Neural progenitor cell (in vitro differentiated cells): Measurements from ENCODE around the gene MTG2. TPM values are rescaled to one million over a fixed set of nuclear protein-coding genes. Genes with fewer than 3 reads are reported as not detected.
"Not testable (repeated sequence)": the region's sequence is repeated elsewhere in the genome, so short reads cannot be mapped to it uniquely, and the experiment has no call there.

Experiments
- DNase-seq: peaks from one replicate; pipeline ENCODE4 v3.0.0-alpha.2; 2016; ENCODE audit warnings: low spot score
- H2AFZ ChIP-seq: fragments of 200-600 bp; sonication (generic); replicated peaks from 2 replicates; pipeline ENCODE4 v1.6.1; 2016; ENCODE audit warnings: antibody characterized with exemption
- H3F3A ChIP-seq: fragments of 200-600 bp; sonication (generic); 2 replicates; pipeline ENCODE4 v1.6.1; 2016; ENCODE audit warnings: antibody characterized with exemption, low read depth
- H3K27ac ChIP-seq: fragments of 200-600 bp; sonication (generic); 2 replicates; pipeline ENCODE4 v1.5.1; 2016; ENCODE audit warnings: mild to moderate bottlenecking
- H3K27me3 ChIP-seq: fragments of 200-600 bp; sonication (generic); 2 replicates; pipeline ENCODE4 v1.6.1; 2016; ENCODE audit warnings: mild to moderate bottlenecking, moderate library complexity
- H3K36me3 ChIP-seq: fragments of 200-600 bp; sonication (generic); 2 replicates; pipeline ENCODE4 v1.5.1; 2016
- H3K4me1 ChIP-seq: fragments of 200-600 bp; sonication (generic); 2 replicates; pipeline ENCODE4 v1.6.1; 2016; ENCODE audit warnings: mixed run types
- H3K4me2 ChIP-seq: fragments of 200-600 bp; sonication (generic); 2 replicates; pipeline ENCODE4 v1.6.1; 2016
- H3K4me3 ChIP-seq: fragments of 200-600 bp; sonication (generic); 2 replicates; pipeline ENCODE4 v1.5.1; 2016
- H3K79me2 ChIP-seq: fragments of 200-600 bp; sonication (generic); 2 replicates; pipeline ENCODE4 v1.6.1; 2016; ENCODE audit warnings: low read depth
- H3K9ac ChIP-seq: fragments of 200-600 bp; sonication (generic); 2 replicates; pipeline ENCODE4 v1.6.1; 2016
- H3K9me3 ChIP-seq: fragments of 200-600 bp; sonication (generic); 2 replicates; pipeline ENCODE4 v1.5.1; 2016; ENCODE audit warnings: low read depth
- H4K20me1 ChIP-seq: fragments of 200-600 bp; sonication (generic); 2 replicates; pipeline ENCODE4 v1.6.1; 2016; ENCODE audit warnings: low read depth
- H3K27ac Mint-ChIP-seq: 3 replicates; pipeline ENCODE4 v1.8.0; 2021; ENCODE audit warnings: mixed read lengths
- H3K27me3 Mint-ChIP-seq: 2 replicates; pipeline ENCODE4 v1.8.0; 2022; ENCODE audit warnings: low read depth, mild to moderate bottlenecking, inconsistent platforms, moderate library complexity, mixed read lengths; ENCODE audit not compliant: insufficient read depth
- H3K36me3 Mint-ChIP-seq: 3 replicates; pipeline ENCODE4 v1.8.0; 2021; ENCODE audit warnings: mixed read lengths
- H3K4me1 Mint-ChIP-seq: 3 replicates; pipeline ENCODE4 v1.8.0; 2021; ENCODE audit warnings: mixed read lengths
- H3K4me3 Mint-ChIP-seq: 3 replicates; pipeline ENCODE4 v1.8.0; 2021; ENCODE audit warnings: mild to moderate bottlenecking, moderate library complexity, mixed read lengths
- H3K9me3 Mint-ChIP-seq: 3 replicates; pipeline ENCODE4 v1.8.0; 2020; ENCODE audit warnings: mixed read lengths
- CTCF ChIP-seq: fragments of 200-600 bp; sonication (generic); IDR thresholded peaks from 2 replicates; pipeline ENCODE4 v1.5.1; 2017; ENCODE audit warnings: antibody characterized with exemption, mild to moderate bottlenecking
- EZH2 ChIP-seq: fragments of 200-600 bp; sonication (generic); IDR thresholded peaks from 2 replicates; pipeline ENCODE4 v1.6.1; 2017; ENCODE audit warnings: antibody characterized with exemption, mild to moderate bottlenecking, moderate library complexity
- EZH2phosphoT487 ChIP-seq: fragments of 200-600 bp; sonication (generic); IDR thresholded peaks from 2 replicates; pipeline ENCODE4 v1.6.1; 2017; ENCODE audit warnings: antibody characterized with exemption
- total RNA-seq: library from RNA; depleted of rRNA; stranded (reverse); fragments of >200 nt; gene quantifications from 2 replicates; pipeline ENCODE4 v1.2.3, GENCODE V29; 2015; ENCODE audit warnings: low replicate concordance

MTG2 gene
- total RNA-seq, 1 donor from 2014 or later = 16.2 TPM

GRCh38 chr20:62147125-62147524, 35.7 kb upstream of the MTG2 start:
- Mint-ChIP-seq H3K36me3 (peaks cover 19% of the 10 kb centered on the region), H3K27me3 (peaks cover 14% of the 10 kb centered on the region), H3K4me3 (no peak overlapping the region), H3K4me1 (peaks cover 26% of the 10 kb centered on the region), H3K9me3 (no peaks in the 10 kb centered on the region), H3K27ac (no peak overlapping the region)
- TF ChIP-seq CTCF (no peak), EZH2phosphoT487 (no peak), EZH2 (no peak)
- H3K9ac ChIP-seq = no peak overlapping the region
- H3K4me3 ChIP-seq = no peak overlapping the region
- H3K4me1 ChIP-seq = peaks cover 5% of the 10 kb centered on the region
- H3K79me2 ChIP-seq = peaks cover 93% of the 10 kb centered on the region
- H3K9me3 ChIP-seq = no peaks in the 10 kb centered on the region
- no peaks in the 10 kb centered on the region for H3K27me3 ChIP-seq
- no peak for DNase-seq
- peaks cover 83% of the 10 kb centered on the region for H4K20me1 ChIP-seq
- no peak overlapping the region for H3K27ac ChIP-seq
- no peaks in the 10 kb centered on the region for H3K36me3 ChIP-seq
- no peak overlapping the region for H2AFZ ChIP-seq
- H3F3A ChIP-seq = peaks cover 2% of the 10 kb centered on the region
- no peak overlapping the region for H3K4me2 ChIP-seq

- H3K36me3 Mint-ChIP-seq = peaks cover 21% of the 10 kb centered on the region
Measured at GRCh38 chr20:62147528-62147927, 35.3 kb upstream of the MTG2 start.

GRCh38 chr20:62148383-62148782, 34.4 kb upstream of the MTG2 start:
- not testable (repeated sequence) for H3K9me3 ChIP-seq, H3K9me3 Mint-ChIP-seq, H3K4me3 ChIP-seq, H3K4me1 ChIP-seq, H3K27ac ChIP-seq, H3F3A ChIP-seq, H3K4me2 ChIP-seq, H2AFZ ChIP-seq, H3K9ac ChIP-seq, DNase-seq, H3K27me3 ChIP-seq, H3K27ac Mint-ChIP-seq, H3K36me3 ChIP-seq, H3K4me3 Mint-ChIP-seq
- peaks cover 23% of the 10 kb centered on the region for H3K4me1 Mint-ChIP-seq
- Histone ChIP-seq H3K79me2 (peaks cover 95% of the 10 kb centered on the region), H4K20me1 (peaks cover 82% of the 10 kb centered on the region)
- peaks cover 27% of the 10 kb centered on the region for H3K36me3 Mint-ChIP-seq
- peaks cover 11% of the 10 kb centered on the region for H3K27me3 Mint-ChIP-seq

More at GRCh38 chr20:62147528-62147927, 35.3 kb upstream of the MTG2 start:
- H3K4me1 ChIP-seq = peaks cover 5% of the 10 kb centered on the region
- H4K20me1 ChIP-seq = peaks cover 82% of the 10 kb centered on the region
- TF ChIP-seq CTCF (no peak), EZH2 (no peak), EZH2phosphoT487 (no peak)
- H3F3A ChIP-seq = no peaks in the 10 kb centered on the region
- no peak overlapping the region for H3K9ac ChIP-seq
- H2AFZ ChIP-seq = no peak overlapping the region
- no peaks in the 10 kb centered on the region for H3K36me3 ChIP-seq
- Mint-ChIP-seq H3K4me3 (no peak overlapping the region), H3K27me3 (peaks cover 11% of the 10 kb centered on the region), H3K4me1 (peaks cover 23% of the 10 kb centered on the region), H3K9me3 (no peaks in the 10 kb centered on the region), H3K27ac (peak overlapping the region; percentile 57)
- H3K9me3 ChIP-seq = no peaks in the 10 kb centered on the region
- peaks cover 93% of the 10 kb centered on the region for H3K79me2 ChIP-seq
- no peak overlapping the region for H3K27ac ChIP-seq
- H3K27me3 ChIP-seq = no peaks in the 10 kb centered on the region
- no peak overlapping the region for H3K4me3 ChIP-seq
- DNase-seq = no peak
- H3K4me2 ChIP-seq = no peak overlapping the region

GRCh38 chr20:62148908-62149314, 33.9 kb upstream of the MTG2 start:
- Mint-ChIP-seq H3K4me1 (peaks cover 23% of the 10 kb centered on the region), H3K27me3 (peaks cover 12% of the 10 kb centered on the region), H3K9me3 (peaks cover 5% of the 10 kb centered on the region), H3K27ac (no peak overlapping the region), H3K4me3 (no peak overlapping the region), H3K36me3 (peaks cover 33% of the 10 kb centered on the region)
- no peaks in the 10 kb centered on the region for H3K36me3 ChIP-seq
- H2AFZ ChIP-seq = no peak overlapping the region
- no peak overlapping the region for H3K4me3 ChIP-seq
- peaks cover 100% of the 10 kb centered on the region for H3K79me2 ChIP-seq
- no peak overlapping the region for H3K4me2 ChIP-seq
- no peak overlapping the region for H3K9ac ChIP-seq
- no peaks in the 10 kb centered on the region for H3F3A ChIP-seq
- no peaks in the 10 kb centered on the region for H3K9me3 ChIP-seq
- H3K27me3 ChIP-seq = no peaks in the 10 kb centered on the region
- no peak for TF ChIP-seq EZH2phosphoT487
- no peak for TF ChIP-seq EZH2
- TF ChIP-seq CTCF = no peak
- H4K20me1 ChIP-seq = peaks cover 84% of the 10 kb centered on the region
- peaks cover 5% of the 10 kb centered on the region for H3K4me1 ChIP-seq
- H3K27ac ChIP-seq = no peak overlapping the region
- DNase-seq = no peak
